GM19397 (cell line): Measurements from ENCODE around the gene FAXC.

ENCODE experiments used
- ATAC-seq: cut with Tn5 transposase; IDR thresholded peaks from one replicate; pipeline ENCODE4 v1.9.1; 2021; ENCODE audit warnings: mild to moderate bottlenecking, moderate library complexity; ENCODE audit not compliant: unreplicated experiment

FAXC gene

GRCh38 chr6:99349171-99350141 is at the start of gene FAXC:
Gene FAXC, minus strand, starts transcription at chr6:99349674. Its CDS starts 302 bp downstream, at chr6:99349372.
- ATAC-seq, result peak; percentile 58

- ATAC-seq, result no peak
Observed at GRCh38 chr6:99397287-99397686, 47.8 kb upstream of the FAXC start.

GRCh38 chr6:99393698-99394531 is 44.4 kb upstream of the FAXC start, which contains the start of gene COQ3:
Gene COQ3, minus strand, starts transcription at chr6:99394195. Its CDS starts 16 bp downstream, at chr6:99394179.
- ATAC-seq, result peak; percentile 84

GRCh38 chr6:99393366-99393697 is 43.9 kb upstream of the FAXC start:
- peak; percentile 19 for ATAC-seq

GRCh38 chr6:99390896-99391295 is 41.4 kb upstream of the FAXC start:
- ATAC-seq, result no peak

- no peak for ATAC-seq
Observed at GRCh38 chr6:99384507-99384906, 35.0 kb upstream of the FAXC start.

GRCh38 chr6:99378636-99379035 is 29.2 kb upstream of the FAXC start:
- no peak for ATAC-seq

- no peak for ATAC-seq
Observed at GRCh38 chr6:99369533-99369932, 20.1 kb upstream of the FAXC start.

- no peak for ATAC-seq
Observed at GRCh38 chr6:99366852-99367251, 17.4 kb upstream of the FAXC start.

- ATAC-seq, result peak; percentile 72
Observed at GRCh38 chr6:99364026-99364425, 14.6 kb upstream of the FAXC start.

- ATAC-seq, result no peak
Observed at GRCh38 chr6:99362678-99363268, 13.3 kb upstream of the FAXC start.

GRCh38 chr6:99359800-99360199 is 10.3 kb upstream of the FAXC start:
- ATAC-seq, result no peak

GRCh38 chr6:99356641-99357040 is 7.2 kb upstream of the FAXC start:
- no peak for ATAC-seq

- ATAC-seq, result no peak
Observed at GRCh38 chr6:99354983-99355382, 5.5 kb upstream of the FAXC start.

GRCh38 chr6:99353126-99353525 is 3.7 kb upstream of the FAXC start:
- no peak for ATAC-seq

GRCh38 chr6:99350573-99350972 is 1.1 kb upstream of the FAXC start:
- ATAC-seq, result no peak

- no peak for ATAC-seq
Observed at GRCh38 chr6:99348288-99349170, 945 bp downstream of the FAXC start.

- no peak for ATAC-seq
Observed at GRCh38 chr6:99347804-99348203, 1.7 kb downstream of the FAXC start.

GRCh38 chr6:99346595-99346994 is 2.9 kb downstream of the FAXC start:
- ATAC-seq, result no peak

- ATAC-seq, result no peak
Observed at GRCh38 chr6:99345164-99345563, 4.3 kb downstream of the FAXC start.
